Vagina (tissue), 2 donors: ENCODE measurements around the gene NEDD4. TPM values are rescaled to one million over a fixed set of nuclear protein-coding genes. Genes with fewer than 3 reads are reported as not detected.
"Not testable (repeated sequence)": the region's sequence is repeated elsewhere in the genome, so short reads cannot be mapped to it uniquely, and the experiment has no call there.

Source experiments
- DNase-seq, 2 donors: peaks; one replicate each; pipeline ENCODE4 v3.0.0-alpha.2; 2017; ENCODE audit errors: extremely low spot score in 2 of 2
- H3K27ac ChIP-seq: fragments of 200-600 bp; sonication (generic); one replicate; pipeline ENCODE4 v1.5.1; 2019
- H3K27me3 ChIP-seq: fragments of 200-600 bp; sonication (generic); one replicate; pipeline ENCODE4 v1.5.1; 2019
- H3K36me3 ChIP-seq, 2 donors: fragments of 200-600 bp; sonication (generic); one replicate each; pipeline ENCODE4 v1.5.1; 2017 to 2019
- H3K4me1 ChIP-seq: fragments of 200-600 bp; sonication (generic); one replicate; pipeline ENCODE4 v1.5.1; 2019
- H3K4me3 ChIP-seq, 2 donors: fragments of 200-600 bp; sonication (generic); 1 replicate in 1 of 2; 2 replicates in 1 of 2; pipeline ENCODE4 v1.5.1; 2016 to 2019
- H3K9me3 ChIP-seq: fragments of 200-600 bp; sonication (generic); one replicate; pipeline ENCODE4 v1.5.1; 2019
- CTCF ChIP-seq, 3 experiments: fragments of 450-650 bp in 2 of 3; fragments of 200-600 bp in 1 of 3; sonication (generic) in 1 of 3; IDR thresholded peaks; one replicate each; pipeline ENCODE4 v1.5.1; 2017 to 2019; ENCODE audit warnings: antibody characterized with exemption in 3 of 3, mild to moderate bottlenecking in 2 of 3, moderate library complexity in 2 of 3
- POLR2A ChIP-seq, 2 donors: fragments of 450-650 bp; IDR thresholded peaks; one replicate each; pipeline ENCODE4 v1.6.1; 2017; ENCODE audit warnings: antibody characterized with exemption in 2 of 2, mild to moderate bottlenecking in 2 of 2, moderate library complexity in 2 of 2
- POLR2AphosphoS5 ChIP-seq, 2 donors: sonication (generic); formaldehyde crosslinking; IDR thresholded peaks; one replicate each; pipeline ENCODE4 v1.9.0; 2017; ENCODE audit warnings: antibody characterized with exemption in 2 of 2, mild to moderate bottlenecking in 2 of 2, low read depth in 1 of 2; ENCODE audit not compliant: insufficient read depth in 1 of 2
- intact Hi-C: fragments of 100-400 bp; cut with DNase I; formaldehyde crosslinking; loops from one replicate; pipeline ENCODE4 v1.15.1; 2023
- total RNA-seq: library from RNA; depleted of rRNA; stranded (reverse); fragments of >200 nt; gene quantifications from one replicate; pipeline ENCODE4 v1.2.3, GENCODE V29; 2016

The NEDD4 gene
- total RNA-seq, 1 donor from 2014 or later, result 21.9 TPM

GRCh38 chr15:55795031-55795430 is 198.4 kb downstream of the NEDD4 start:
- Histone ChIP-seq H3K9me3 (no peaks in the 10 kb centered on the region), H3K27ac (no peak overlapping the region), H3K27me3 (no peaks in the 10 kb centered on the region), H3K4me1 (no peaks in the 10 kb centered on the region), H3K36me3 (no peaks in the 10 kb centered on the region), H3K4me3 (no peak overlapping the region)
- TF ChIP-seq POLR2A (IDR thresholded peaks at IDR 0.05) (no peak), POLR2AphosphoS5 (IDR thresholded peaks at IDR 0.05; ENCODE audit: insufficient read depth in 1 of 2, low read depth in 1 of 2) (no peak), CTCF (IDR thresholded peaks at IDR 0.05) (no peak)
- no peak for DNase-seq
- intact Hi-C loops, result no loop called here

- H3K36me3 ChIP-seq, result no peaks in the 10 kb centered on the region
- intact Hi-C loops, result no loop called here
- H3K9me3 ChIP-seq, result no peaks in the 10 kb centered on the region
- no peak overlapping the region for H3K27ac ChIP-seq
- H3K27me3 ChIP-seq, result no peaks in the 10 kb centered on the region
- DNase-seq, result no peak
- no peaks in the 10 kb centered on the region for H3K4me1 ChIP-seq
- TF ChIP-seq POLR2A (IDR thresholded peaks at IDR 0.05), result no peak
- TF ChIP-seq POLR2AphosphoS5 (IDR thresholded peaks at IDR 0.05; ENCODE audit: insufficient read depth in 1 of 2, low read depth in 1 of 2), result no peak
- no peak for TF ChIP-seq CTCF (IDR thresholded peaks at IDR 0.05)
- no peak overlapping the region for H3K4me3 ChIP-seq
These were observed 201.6 kb downstream of the NEDD4 start for GRCh38 chr15:55791551-55792400.

GRCh38 chr15:55789066-55789660 is 204.2 kb downstream of the NEDD4 start:
- no peak for DNase-seq
- intact Hi-C loops, result no loop called here
- Histone ChIP-seq H3K27ac (no peak overlapping the region), H3K4me3 (no peak overlapping the region), H3K27me3 (no peaks in the 10 kb centered on the region), H3K9me3 (no peaks in the 10 kb centered on the region), H3K36me3 (no peaks in the 10 kb centered on the region), H3K4me1 (no peaks in the 10 kb centered on the region)
- TF ChIP-seq POLR2AphosphoS5 (IDR thresholded peaks at IDR 0.05; ENCODE audit: insufficient read depth in 1 of 2, low read depth in 1 of 2) (no peak), POLR2A (IDR thresholded peaks at IDR 0.05) (no peak), CTCF (IDR thresholded peaks at IDR 0.05) (no peak)

GRCh38 chr15:55786341-55786740 is 207.1 kb downstream of the NEDD4 start:
- TF ChIP-seq POLR2A (IDR thresholded peaks at IDR 0.05), result no peak
- TF ChIP-seq CTCF (IDR thresholded peaks at IDR 0.05), result no peak
- TF ChIP-seq POLR2AphosphoS5 (IDR thresholded peaks at IDR 0.05; ENCODE audit: insufficient read depth in 1 of 2, low read depth in 1 of 2), result no peak
- Histone ChIP-seq H3K27ac (no peak overlapping the region), H3K4me3 (no peak overlapping the region), H3K4me1 (no peaks in the 10 kb centered on the region), H3K36me3 (no peaks in the 10 kb centered on the region), H3K27me3 (no peaks in the 10 kb centered on the region), H3K9me3 (no peaks in the 10 kb centered on the region)
- no peak for DNase-seq
- intact Hi-C loops, result no loop called here

GRCh38 chr15:55785593-55785992 is 207.8 kb downstream of the NEDD4 start:
- H3K9me3 ChIP-seq, H3K4me3 ChIP-seq, DNase-seq, H3K27me3 ChIP-seq, H3K4me1 ChIP-seq, intact Hi-C loops, H3K36me3 ChIP-seq, H3K27ac ChIP-seq: not testable (repeated sequence)
